ENCODE data around the gene CCSER2. TPM values are rescaled to one million over a fixed set of nuclear protein-coding genes. Genes with fewer than 3 reads are reported as not detected.
A peak's percentile ranks its signal among the peaks of the same experiment; 100 is the strongest.
"Not testable (repeated sequence)": the region's sequence is repeated elsewhere in the genome, so short reads cannot be mapped to it uniquely, and the experiment has no call there.

Gene CCSER2
- polyA plus RNA-seq, 1 donor, result 31.4 TPM

GRCh38 chr10:84522612-84523462 is 194.4 kb downstream of the CCSER2 start:
- no peak for DNase-seq

- peak; percentile 77 for DNase-seq
Observed at GRCh38 chr10:84523526-84523925, 195.1 kb downstream of the CCSER2 start.

- no peak for DNase-seq
Observed at GRCh38 chr10:84524435-84524834, 196.0 kb downstream of the CCSER2 start.

GRCh38 chr10:84525120-84525806 is 196.9 kb downstream of the CCSER2 start:
- no peak for DNase-seq

DNA sequence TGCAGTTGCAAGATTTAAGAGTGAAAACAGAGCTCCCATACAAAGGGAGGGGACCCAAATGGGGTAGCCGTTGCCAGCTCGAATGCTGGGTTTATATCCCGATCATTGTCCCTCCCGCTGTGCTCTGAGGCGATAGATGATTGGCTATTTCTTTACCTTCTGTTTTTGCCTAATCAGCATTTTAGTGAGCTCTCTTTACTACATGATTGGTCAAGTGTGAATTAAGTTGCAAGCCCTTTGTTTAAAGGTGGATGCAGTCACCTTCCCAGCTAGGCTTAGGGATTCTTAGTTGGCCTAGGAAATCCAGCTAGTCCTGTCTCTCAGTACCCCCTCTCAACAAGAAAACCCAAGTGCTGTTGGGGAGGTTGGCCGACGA is 197.4 kb downstream of the CCSER2 start:
- DNase-seq, result not testable (repeated sequence)

- DNase-seq, result not testable (repeated sequence)
Observed at GRCh38 chr10:84527386-84527785, 199.0 kb downstream of the CCSER2 start.

GRCh38 chr10:84528526-84528925 is 200.1 kb downstream of the CCSER2 start:
- not testable (repeated sequence) for DNase-seq

GRCh38 chr10:84530724-84531325 is 202.4 kb downstream of the CCSER2 start:
- DNase-seq, result no peak

GRCh38 chr10:84531396-84531795 is 203.0 kb downstream of the CCSER2 start:
- DNase-seq, result no peak

GRCh38 chr10:84534168-84534567 is 205.8 kb downstream of the CCSER2 start:
- DNase-seq, result no peak

DNA sequence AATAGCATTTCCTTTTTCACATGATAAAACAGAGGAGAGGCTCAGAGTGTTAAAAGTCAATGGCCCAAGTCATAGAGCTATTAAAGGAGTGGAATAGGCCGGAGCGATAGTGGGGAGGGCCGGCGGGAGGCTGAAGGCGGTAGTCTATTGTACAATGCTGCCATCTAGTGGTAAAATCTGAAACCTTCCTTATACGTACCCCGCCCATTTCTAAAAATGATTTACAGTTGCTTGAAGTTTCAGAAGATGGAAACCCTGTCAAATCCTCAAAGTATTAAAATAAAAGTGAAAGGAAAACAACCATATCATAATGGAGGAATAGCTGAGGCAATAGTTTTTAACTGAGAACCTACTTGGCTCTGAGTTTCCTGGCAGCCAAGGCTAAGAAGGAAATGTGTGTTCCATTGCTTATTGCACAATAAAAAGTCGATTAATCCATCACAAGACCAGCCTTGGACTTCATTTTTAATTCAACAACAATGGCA is 209.1 kb downstream of the CCSER2 start:
- DNase-seq, result peak; percentile 64

GRCh38 chr10:84538036-84538435 is 209.6 kb downstream of the CCSER2 start:
- no peak for DNase-seq

- no peak for DNase-seq
Observed at GRCh38 chr10:84539216-84539615, 210.8 kb downstream of the CCSER2 start.

DNA sequence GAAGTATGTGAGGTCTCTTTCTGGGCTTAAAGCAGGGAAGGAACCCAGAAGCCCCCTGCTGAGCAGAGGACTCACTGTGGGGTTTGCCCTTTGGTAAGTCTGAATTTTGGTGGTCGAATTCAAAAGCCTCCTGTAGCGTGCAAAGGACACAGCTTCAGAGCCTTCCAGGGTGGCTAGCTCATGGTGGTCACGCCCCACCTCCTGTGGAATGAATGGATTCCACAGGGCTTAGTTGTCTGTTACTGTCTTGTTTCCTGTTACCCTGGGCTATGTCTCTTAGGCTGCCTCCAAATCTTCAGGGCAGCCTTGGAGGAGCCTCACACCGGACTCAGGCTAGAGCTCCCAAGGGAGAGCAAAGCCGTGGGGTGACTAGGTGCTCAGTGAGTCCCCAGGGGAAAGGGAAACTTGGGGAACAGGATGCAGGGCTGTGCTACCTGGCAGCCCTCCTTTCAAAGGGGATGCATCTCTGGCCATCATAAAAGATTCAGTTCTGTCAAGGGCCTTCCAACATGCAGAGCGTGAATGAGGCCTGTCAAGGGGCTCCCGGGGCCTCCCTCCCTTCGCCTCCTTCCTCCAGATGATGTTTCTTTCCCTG is 211.7 kb downstream of the CCSER2 start:
- DNase-seq, result no peak

DNA sequence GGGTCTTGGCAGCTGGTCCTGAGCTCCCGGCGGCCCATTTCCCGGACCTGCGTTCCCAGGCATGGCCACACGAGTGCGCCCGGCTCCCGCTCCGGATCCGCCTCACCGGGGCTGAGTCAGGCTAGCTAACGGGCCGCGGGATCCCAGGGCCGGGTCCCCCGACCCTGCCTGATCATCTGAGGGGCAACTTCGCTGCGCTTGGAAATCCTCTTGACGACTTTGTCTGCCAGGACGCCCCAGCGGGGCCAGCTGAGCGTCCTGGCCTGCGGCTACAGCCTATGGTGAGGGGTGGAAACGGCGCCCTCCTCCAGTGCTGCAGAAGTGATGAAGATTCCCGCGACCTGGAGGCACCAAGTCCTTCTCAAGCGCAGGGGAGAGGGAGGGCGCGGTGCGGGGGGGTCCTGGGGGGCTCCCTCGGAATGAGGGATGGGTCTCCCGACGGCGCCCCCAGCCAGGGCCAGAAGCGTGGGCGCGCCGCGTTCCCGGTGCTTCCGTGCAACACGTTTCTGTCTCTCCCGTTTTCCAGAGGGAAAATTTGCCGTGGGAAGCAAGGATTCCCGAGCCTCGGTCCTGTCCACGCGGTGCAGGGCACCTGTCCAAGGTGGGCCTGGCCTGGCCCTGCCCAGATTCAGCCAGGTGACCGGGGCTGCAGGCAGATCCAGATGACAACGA is 212.4 kb downstream of the CCSER2 start:
- DNase-seq, result no peak

DNA sequence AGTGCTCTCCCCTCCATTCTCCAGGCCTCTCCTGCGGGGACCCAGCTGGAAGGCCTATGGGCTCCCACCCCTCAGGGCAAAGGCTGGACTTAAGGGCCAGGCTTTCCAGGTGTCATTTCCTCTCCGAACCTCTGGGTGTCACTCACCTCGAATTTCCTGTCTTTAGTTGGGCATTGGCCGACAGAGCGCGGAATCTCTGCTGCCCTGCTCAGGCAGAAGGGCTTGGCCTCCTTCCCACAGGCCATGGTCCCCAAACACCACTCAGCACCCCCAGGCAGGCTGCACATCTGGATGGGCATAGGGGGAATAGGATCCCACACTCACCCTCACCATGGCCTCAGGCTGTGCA is 212.9 kb downstream of the CCSER2 start:
- no peak for DNase-seq

- no peak for DNase-seq
Observed at GRCh38 chr10:84542522-84543490, 214.4 kb downstream of the CCSER2 start.

DNA sequence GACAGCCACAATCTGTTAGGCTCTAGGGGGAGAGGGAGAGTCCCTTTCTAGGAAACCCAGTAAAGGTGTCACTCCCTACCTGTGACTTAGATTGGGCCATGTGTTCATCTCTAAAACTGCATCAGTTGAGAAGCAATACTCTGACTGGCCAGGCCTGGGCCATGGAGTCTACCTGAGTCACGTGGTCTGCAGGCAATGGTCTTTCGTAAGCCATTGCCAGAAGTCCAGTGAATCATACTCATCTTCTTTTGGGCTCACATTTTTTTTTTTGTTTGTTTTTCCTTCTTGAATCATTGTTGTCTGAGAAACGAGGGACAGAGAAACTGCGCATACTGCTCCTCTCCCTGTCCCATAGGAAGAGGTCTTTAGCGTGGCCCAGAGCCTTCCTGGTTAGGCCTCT is 215.6 kb downstream of the CCSER2 start:
- no peak for DNase-seq

DNA sequence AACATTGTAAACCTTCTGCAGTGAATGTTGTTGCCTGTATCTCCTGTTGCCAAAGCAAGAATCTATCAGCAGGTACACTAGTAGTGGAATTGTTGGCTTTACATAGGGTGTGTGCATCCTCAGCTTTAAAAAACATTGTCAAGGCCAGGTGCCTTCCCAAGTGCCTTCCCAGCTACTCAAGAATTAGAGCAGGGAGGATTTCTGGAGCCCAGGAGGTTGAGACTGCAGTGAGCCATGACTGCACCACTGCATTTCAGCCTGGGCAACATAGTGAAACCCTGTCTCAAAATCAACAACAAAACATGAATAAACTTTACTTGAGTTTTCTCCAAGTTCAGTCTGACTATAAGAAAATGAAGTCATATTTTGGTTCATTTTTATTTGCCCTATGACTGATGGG is 217.3 kb downstream of the CCSER2 start:
- DNase-seq, result no peak

GRCh38 chr10:84546609-84547008 is 218.2 kb downstream of the CCSER2 start:
- DNase-seq, result no peak

DNA sequence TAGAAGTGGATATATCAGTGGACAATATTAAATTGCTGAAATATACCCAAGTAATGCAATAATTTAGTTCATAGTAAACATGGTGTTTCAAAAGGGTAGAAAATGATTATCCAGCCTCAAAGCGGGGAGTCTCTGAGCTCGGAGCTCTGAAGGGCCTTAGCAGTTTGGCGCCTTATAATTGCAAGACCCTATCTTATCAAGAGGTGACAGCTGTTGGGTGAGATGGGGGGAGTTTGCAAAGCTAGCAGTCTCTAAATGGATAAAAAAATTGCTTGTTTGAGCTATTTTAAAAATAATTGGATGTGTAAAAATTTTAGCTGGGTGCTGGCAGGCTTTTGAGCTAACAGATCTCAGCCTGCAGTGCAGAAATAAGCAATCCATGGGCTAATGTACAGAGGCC is 219.2 kb downstream of the CCSER2 start:
- no peak for DNase-seq
